ENCODE results near the gene PGF.

The PGF gene

DNA sequence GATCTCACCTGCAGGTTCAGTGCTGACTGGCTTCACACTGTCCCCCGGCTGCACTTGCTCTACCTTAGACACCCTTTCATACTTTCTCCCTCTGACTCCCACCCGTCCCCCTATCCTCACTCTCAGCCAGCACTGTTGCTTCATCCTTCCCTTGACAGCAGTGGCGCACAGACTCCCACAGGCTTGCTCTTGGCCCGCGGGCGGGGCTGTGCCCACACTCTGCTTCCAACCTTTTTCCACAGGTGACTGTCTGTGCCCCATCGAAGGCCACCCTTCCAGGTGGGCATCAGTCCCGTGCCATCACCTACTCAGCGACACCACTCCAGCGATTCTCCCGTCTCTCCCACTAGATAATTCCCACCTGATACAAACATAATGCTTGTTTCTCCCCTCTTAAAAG is 31.3 kb downstream of the PGF start:
- no peak for DNase-seq (ENCODE audit: extremely low read depth, low read depth)
- no peak for TF ChIP-seq CTCF (IDR thresholded peaks at IDR 0.05; ENCODE audit: low read depth, low read length, missing control alignments)
- no peak overlapping the region for H3K4me3 ChIP-seq (replicated peaks; ENCODE audit: low read depth, low read length)

- peak within 1 kb of the TSS; percentile 68 for H3K4me3 ChIP-seq (replicated peaks; ENCODE audit: low read depth, low read length)
- no peak for DNase-seq (ENCODE audit: extremely low read depth, low read depth)
- no peak for TF ChIP-seq CTCF (IDR thresholded peaks at IDR 0.05; ENCODE audit: low read depth, low read length, missing control alignments)
Observed at GRCh38 chr14:74922752-74923401, 32.5 kb downstream of the PGF start, which contains the start of gene RPS6KL1. Gene RPS6KL1 (minus strand): TSS chr14:74923260. CDS start chr14:74921541, 1,719 bp downstream.

DNA sequence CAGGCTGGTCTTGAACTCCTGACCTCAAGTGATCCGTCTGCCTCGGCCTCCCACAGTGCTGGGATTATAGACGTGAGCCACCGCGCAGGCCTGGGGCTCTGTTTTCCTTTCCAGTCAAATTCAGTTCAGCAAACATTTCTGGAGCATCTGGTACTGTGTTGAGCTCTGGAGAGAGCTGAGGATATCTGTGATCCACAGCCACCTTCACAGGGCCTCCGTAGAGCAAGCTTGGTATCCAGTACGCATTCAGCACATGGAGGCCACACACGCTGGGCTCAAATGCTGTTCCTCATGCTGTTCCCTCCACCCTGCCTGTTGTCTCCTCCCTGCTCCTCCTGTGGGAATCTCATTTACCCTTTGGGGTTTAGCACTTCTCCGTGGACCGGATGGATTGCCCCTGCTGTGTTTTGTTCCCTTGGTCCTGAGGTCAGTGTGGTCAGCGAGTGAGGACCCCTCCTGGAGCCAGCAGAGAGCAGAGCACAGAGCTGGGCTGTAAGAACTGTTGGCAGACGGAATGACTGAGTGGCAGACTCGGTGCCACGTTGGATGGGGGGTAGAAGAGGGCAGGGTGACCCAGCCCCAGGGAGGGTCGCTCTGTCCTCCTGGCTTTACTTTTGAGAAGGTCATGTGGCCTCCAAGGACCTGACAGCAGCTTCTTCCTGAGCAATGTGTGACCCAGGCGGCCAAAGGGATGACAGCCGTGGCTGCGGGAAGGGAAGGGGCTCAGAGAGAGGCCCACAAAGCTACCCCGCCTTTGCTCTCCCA is 33.2 kb downstream of the PGF start:
- DNase-seq (ENCODE audit: extremely low read depth, low read depth): no peak
- no peak for TF ChIP-seq CTCF (IDR thresholded peaks at IDR 0.05; ENCODE audit: low read depth, low read length, missing control alignments)
- peak overlapping the region; percentile 68 for H3K4me3 ChIP-seq (replicated peaks; ENCODE audit: low read depth, low read length)

GRCh38 chr14:74921053-74921620 is 34.3 kb downstream of the PGF start:
- H3K4me3 ChIP-seq (replicated peaks; ENCODE audit: low read depth, low read length): no peak overlapping the region
- DNase-seq (ENCODE audit: extremely low read depth, low read depth): no peak
- TF ChIP-seq CTCF (IDR thresholded peaks at IDR 0.05; ENCODE audit: low read depth, low read length, missing control alignments): no peak

DNA sequence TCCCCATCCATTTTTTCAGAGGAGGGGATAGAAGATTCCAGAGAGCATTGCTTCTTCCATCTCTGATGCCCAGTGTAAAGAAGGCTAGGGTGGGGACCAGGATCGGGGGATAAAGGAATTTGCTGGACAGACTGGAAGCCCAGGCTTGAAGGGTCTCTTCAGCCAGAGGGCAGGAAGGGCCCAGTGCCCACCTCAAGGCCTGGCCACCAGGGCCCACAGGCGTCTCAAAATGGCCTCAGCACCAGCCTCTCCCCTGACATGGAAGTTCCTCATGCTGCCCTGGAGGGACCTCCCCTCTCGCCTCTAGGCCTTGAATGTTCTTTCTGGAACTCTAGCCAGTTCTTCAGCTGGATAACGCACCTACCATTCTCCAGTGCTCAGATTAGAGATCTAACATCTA is 35.1 kb downstream of the PGF start:
- no peak overlapping the region for H3K4me3 ChIP-seq (replicated peaks; ENCODE audit: low read depth, low read length)
- no peak for TF ChIP-seq CTCF (IDR thresholded peaks at IDR 0.05; ENCODE audit: low read depth, low read length, missing control alignments)
- DNase-seq (ENCODE audit: extremely low read depth, low read depth): no peak

DNA sequence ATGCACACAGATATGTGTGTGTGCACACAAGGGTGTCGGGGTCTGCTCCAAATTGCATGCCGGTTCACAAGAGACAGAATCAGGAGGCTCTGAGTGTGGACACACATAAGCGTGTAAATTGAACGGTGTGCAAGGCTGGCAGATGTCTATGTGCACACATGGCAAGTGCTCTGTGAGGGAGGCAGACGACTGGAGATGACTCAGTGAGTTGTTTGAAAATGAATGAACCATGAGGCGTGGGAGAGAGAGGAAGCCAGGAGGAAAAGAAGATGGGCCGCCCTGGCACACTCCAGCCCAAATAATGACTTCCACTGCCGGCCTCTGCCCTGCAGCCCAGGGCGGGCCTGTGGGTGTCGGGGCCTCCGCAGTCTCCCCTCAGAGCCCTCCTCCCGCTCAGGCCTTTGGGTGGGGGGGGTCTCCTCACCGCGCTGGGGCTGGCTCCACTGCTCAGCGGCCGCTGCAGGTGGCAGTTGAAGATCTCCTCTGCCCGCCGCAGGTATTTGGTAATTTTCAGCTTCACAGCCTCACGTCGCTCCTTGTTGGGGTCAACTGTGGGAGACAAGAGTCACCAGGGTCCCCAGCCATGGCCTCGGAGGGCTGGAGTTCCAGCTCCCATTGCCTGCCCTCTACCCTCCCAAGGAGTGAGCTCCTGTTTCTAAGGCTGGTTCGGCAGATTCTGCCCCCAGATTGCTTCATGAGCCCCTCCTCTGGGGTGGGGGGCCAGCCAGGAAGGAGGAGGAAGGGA is 35.8 kb downstream of the PGF start:
- no peak overlapping the region for H3K4me3 ChIP-seq (replicated peaks; ENCODE audit: low read depth, low read length)
- no peak for TF ChIP-seq CTCF (IDR thresholded peaks at IDR 0.05; ENCODE audit: low read depth, low read length, missing control alignments)
- DNase-seq (ENCODE audit: extremely low read depth, low read depth): no peak

All from HFF-Myc (cell line).